SK-N-DZ (cell line): ENCODE results near the gene EPS8L3. TPM values are rescaled to one million over a fixed set of nuclear protein-coding genes. Genes with fewer than 3 reads are reported as not detected.
"Not testable (repeated sequence)": the region's sequence is repeated elsewhere in the genome, so short reads cannot be mapped to it uniquely, and the experiment has no call there.

Source experiments
- DNase-seq: peaks from one replicate; pipeline ENCODE4 v3.0.0-alpha.2; 2015; ENCODE audit warnings: low spot score
- polyA plus RNA-seq, 2 experiments: library from polyadenylated mRNA; depleted of rRNA; stranded (reverse); fragments of >200 nt; gene quantifications; 2 replicates each; pipeline ENCODE4 v1.2.3, GENCODE V29; 2014

The EPS8L3 gene, protein sequence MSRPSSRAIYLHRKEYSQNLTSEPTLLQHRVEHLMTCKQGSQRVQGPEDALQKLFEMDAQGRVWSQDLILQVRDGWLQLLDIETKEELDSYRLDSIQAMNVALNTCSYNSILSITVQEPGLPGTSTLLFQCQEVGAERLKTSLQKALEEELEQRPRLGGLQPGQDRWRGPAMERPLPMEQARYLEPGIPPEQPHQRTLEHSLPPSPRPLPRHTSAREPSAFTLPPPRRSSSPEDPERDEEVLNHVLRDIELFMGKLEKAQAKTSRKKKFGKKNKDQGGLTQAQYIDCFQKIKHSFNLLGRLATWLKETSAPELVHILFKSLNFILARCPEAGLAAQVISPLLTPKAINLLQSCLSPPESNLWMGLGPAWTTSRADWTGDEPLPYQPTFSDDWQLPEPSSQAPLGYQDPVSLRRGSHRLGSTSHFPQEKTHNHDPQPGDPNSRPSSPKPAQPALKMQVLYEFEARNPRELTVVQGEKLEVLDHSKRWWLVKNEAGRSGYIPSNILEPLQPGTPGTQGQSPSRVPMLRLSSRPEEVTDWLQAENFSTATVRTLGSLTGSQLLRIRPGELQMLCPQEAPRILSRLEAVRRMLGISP
- 0.63 and 1.2 TPM in 2 replicates for polyA plus RNA-seq (2014; cell fraction: cytosol; rRNA removed)
- 0.64 and 21.2 TPM in 2 replicates for polyA plus RNA-seq (2014; cell fraction: nucleus; rRNA removed)

DNA sequence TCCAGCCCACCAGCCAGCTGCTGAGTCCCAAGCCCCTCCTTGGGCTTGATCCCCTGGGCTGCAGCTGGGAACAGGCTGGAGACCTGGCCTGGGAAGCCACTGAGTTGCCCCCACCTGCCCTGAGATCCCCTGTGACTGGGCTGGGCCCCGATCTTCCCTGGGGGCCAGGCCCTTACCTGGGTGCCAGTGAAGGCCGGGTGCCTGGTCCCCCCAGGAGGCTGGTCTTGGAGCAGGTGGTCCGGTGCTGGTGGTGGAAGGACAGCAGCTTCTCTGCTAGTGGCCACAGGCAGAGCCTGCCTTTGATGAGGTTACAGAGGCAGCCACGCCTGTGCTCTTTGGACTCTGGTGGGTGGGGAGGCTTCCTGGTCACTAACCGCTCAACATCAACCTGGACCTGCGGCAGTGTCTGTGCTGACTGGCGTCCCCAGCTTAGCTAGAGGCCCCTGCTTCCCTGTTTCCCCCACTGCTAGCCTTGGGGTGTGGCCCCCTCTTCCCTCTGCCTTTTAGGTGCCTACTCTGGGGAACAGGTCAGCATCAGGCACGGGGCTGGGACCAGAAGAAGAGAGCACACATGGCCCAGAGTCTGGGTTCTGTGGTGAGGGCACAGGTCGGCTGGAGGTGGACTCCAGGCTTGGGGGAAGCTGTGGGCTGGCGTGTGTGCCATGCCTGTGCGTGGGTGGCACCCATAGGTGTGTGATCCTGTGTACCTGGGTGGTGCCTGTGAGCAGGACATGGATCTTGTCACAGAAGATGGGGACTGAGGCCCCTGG is at the start of gene EPS8L3:
Gene EPS8L3 (minus strand): TSS at position 278 of the 770 bp plus-strand sequence. CDS start 2,174 bp downstream, outside the sequence.
- no peak for DNase-seq

DNA sequence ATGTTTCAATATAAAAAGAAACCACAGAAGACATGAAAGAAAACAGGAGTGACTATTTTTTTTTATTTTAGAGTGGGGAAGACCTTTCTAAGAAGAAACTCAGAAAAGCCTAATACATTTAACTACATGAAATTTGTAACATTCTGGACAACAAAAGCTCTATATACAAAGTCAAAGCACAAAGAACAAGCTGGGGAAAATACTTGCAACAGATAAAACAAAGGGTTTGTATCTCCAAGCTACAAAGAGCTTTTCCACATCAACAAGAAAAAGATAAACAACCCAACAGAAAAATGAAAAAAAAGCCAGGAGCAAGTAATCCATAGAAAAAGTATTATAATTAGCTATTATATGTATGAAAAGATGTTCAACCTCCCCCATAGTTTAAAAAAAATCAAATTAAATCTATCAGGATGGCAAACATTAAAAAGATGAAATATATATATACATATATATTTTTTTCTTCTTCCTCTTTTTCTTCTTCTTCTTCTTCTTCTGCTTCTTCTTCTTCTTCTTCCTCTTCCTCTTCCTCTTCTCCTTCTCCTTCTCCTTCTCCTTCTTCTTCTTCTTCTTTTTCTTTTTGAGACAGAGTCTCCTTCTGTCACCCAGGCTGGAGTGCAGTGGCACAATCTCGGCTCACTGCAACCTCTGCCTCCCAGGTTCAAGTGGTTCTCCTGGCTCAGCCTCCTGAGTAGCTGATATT is 49.1 kb upstream of the EPS8L3 start:
- no peak for DNase-seq

DNA sequence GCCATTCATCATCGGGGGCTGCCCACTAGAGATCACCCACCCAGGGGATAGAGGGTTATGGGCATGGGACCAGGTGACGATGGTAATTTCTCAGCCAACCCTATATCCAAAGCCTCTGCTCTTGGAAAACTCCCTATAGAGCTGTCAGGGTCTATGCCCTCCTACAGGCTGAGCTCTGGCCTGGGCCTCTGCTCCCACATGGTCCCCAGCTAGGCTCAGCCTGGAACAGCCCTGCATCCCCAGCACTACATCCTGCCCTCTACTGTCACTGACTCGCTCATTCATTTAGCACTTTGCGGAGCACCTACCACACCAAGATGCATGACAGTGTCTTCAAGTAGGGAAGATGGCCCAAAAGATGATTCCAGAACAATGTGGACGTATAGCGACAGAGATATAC is 45.0 kb upstream of the EPS8L3 start:
- no peak for DNase-seq

DNA sequence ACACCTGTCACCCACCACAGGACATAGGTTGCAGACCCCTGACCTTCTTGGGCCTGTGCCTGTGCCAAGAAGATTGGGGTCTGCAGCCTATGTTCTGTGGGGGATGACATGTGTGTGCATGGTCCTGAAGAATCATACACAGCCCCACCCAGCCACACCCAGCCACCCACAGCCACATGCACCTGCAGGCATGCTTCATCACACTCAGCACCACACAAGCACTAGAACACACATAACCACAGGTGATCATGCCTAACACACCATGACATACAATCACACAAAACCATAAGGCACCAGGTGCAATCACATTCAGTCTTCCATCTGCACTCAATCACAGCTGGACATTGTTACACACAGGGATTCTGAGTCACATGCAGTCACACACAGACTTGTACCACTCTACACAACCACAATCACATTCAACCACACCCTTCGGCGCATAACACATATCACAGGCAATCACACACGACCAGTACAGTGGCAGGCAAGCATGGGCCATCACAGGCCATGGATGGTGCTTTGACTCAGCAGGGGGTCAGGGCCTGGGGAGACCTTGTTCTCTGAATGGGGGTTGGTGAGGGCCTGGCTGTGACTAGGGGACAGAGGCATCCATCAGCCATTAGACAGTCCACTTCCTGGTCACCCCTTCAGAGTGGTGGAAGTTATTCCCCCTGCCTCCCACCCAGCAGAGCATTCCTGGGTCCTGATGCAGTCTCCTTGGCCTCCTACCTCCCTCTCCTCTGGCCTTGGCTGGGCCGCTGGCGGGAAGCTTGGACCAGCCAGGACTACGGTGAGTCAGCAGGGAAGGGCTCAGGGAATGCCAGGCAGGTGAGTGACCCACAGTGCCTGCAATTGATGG is 44.3 kb upstream of the EPS8L3 start:
- DNase-seq = no peak

DNA sequence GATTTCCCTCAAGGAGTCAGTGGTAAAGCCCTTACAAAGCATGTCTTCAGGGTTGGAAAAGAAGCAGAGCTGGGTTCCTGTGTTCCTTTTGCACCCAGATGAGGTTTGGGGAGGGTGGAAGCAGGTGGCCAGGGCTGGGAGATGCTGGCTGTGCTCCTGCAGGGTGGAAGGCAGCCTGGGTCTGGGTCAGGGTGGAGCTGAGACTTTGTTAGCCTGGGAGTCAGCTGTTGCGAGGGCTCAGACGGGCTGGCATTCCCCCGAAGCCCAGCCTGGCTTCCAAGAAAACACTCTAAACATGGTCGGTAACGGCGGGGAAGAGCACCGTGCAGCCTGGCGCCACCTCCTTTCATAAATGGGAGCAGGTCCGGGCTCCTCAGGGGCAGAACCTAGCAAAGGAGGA is 43.7 kb upstream of the EPS8L3 start:
- DNase-seq = no peak

DNA sequence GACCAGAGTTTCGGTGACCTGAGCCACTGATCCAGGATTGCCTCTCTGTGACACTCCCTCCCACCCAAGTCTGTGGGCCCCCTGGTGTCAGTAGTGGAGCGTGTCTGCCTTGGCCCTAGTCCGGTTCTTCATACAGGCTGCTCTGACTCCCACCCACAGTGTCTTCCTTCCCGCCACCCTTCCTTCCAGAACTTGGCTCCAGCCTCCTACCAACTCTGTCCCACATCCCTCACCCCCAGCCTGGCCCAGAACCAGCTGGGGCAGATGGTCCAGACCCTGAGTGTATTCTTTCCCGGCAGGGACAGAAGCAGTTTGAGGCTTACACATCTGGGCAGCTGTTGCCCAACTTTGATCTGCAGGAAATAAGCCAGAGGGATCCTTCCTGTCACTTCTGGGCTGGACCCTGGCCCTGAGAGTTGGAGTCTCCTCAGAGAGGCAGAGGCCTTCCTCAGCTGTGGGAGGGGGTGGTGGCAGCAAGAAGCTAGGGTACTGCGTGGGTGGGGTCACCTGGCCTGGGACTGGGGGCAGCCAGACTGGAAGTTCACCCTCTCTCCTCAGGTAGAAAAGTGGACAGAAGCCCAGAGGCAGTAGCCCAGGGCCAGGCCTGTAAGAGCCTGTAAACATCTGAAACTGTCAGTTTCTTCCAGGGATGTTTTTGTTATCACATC is 43.1 kb upstream of the EPS8L3 start:
- no peak for DNase-seq

DNA sequence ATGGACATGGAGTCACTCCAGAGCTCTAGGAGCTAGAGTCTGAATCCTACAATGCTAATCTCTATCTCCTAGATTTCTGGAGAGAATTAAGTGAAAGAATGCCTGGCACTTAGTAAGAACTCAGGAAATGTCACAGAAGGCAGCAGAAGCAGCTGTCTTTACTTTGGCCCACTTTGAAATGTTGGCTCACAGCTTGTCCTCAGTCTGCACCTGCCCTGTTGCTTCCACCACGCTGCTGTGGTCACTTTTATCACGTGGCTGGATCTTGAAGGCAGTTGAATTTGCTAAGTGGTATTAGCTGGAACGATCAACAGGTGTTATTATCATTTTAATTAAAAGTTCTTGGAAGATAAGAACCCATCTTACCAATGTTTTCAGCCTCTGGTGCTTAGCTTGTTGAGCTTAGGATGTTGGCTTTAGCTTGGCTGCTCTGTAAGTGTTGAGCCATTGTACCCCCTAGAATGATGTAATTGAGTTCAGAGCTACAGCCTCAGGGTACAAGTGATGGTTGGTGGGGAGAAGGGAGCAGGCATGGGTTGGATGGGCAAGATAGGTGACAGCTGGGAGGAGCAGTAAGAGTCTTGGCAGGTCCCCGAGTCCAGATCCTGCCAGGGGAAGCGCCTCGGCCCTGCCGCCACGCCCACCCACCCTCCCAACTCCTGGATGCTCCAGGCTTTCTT is 41.9 kb upstream of the EPS8L3 start:
- no peak for DNase-seq

DNA sequence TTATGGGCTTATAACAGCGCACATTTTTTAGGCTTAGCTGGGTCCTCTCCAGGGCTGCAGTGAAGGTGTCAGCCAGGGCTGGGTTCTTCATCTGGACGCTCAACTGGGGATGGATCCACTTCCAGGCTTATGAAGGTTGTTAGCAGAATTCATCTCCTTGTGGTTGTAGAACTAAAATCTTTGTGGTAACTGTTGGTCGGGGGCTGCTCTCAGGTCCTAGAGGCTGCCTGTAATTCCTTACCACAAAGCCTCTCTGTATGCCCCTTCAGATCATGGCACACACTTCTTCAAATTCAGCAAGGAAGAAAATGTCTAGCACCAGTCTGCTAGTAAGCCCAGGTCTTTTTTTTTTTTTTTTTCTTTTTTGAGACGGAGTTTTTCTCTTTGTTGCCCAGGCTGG is 40.9 kb upstream of the EPS8L3 start:
- no peak for DNase-seq

DNA sequence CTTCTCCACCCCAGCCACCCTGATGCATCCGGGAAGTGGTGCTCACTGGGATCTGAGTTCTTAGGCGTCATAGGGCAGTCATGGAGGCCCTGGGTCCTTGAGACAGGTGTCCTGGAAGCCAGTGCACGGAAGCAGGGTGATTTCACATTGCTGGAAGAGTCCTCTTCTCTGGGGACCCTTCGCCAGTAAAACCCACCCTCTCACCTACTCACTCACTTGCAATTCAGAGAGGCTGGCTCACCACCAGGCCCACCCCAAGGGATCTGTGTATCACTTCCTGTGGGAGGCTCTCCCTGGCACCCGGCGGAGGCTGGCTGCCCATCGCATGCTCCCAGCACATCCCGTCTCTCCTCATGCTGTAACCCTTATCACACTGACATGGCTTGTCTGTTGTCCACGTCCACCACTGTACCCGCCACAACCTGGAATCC is 40.2 kb upstream of the EPS8L3 start:
- no peak for DNase-seq

DNA sequence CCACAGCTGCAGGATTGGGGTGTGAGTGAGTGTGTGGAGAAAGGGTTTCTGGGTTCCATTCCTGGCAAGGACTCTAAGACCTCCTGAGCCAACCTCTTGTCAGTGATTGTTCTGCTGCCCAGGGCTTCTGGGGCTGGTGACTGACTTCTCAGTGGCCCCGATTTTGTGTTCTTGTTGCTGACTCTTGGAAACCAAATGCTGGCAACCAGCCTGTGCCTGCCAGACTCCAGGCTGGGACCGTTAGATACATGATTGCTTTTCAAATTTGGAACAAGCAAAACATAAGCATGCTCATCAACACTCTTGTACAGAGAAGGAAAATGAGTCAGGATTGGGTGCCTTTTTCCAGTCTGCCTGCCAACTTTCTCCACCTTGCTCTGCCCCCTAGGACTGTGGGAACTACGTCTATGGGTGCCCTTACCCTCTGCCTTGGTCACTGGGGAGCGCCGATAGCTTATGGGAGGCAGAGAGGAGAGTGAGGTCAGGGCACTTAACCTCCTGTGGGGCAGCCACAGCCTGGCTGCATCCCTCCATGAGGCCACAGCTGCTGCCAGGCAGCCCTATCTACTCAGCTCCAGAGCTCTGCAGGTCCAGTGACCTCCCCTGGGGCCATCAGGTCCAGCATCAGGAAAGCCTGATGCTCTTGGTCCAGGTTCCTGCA is 39.3 kb upstream of the EPS8L3 start:
- DNase-seq = no peak

DNA sequence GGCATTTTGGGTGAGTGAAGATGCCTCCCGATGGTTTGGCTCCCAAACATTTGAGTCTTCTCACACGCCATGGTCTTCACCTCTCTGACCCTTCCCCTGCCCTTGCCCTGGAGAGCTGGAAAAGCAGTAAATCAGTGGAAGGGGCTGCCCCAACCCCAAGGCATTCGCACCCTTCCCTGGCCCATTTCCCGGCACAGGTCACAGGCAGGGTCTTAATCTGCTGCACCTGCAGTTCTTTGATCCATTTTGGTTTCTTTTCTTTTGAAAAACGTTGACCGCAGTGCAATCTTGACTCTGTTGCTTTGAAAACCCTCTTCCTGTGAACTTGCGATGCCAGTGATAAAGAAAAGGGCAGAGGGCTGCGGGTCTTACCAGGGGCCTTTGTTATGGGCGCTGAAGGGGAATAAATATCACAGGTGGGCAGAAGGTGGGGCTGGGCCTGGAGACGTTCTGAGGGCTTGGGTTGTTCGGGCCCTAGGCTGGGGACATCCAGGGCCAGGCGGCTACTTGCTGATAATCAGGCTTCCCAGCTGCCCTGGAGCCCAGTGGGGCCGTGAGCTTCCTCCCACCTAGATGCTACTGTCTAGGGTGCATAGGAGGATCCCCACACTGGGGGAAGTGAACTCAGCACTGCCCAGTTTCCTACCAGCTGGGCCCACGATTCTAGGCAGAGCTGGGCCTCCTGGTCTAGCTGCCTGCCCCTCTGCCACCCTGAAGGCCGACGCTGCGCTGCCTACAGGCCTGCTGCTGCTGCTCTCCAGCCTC is 38.6 kb upstream of the EPS8L3 start:
- DNase-seq = no peak

DNA sequence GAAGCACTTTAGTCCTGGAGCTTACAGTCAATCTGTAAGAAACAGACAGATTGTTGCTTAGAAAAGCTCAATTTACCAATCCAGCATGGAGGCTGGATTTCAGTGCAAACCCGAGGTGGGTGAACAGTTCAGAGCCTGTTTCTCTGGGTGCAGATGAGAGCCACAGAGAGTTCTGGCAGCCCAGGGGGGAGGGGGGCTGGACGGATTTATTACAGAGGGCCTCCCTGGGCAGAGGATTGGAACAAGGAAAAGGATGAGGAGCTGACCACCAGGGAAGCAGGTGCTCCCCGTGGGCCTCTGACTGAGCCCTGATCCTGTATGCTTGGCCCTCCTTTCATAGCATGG is 38.0 kb upstream of the EPS8L3 start:
- no peak for DNase-seq

DNA sequence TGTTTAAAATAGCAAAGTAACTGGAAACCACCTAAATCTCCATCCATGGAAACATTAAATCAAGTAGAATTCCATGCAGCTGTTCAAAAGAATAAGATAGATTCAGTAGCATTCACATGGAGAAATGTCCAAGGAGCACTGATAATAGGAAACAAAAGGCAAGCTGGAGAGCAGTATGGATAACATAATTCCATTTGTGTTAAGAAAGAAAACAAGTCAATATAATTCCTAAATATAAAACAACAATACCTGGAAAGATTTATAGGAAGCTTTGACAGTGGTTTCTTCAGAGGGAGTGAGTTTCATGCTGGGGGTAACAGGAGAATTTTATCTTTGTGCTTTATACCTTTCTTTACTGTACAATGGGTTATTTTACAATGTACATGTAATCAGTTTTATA is 36.6 kb upstream of the EPS8L3 start:
- DNase-seq = no peak

DNA sequence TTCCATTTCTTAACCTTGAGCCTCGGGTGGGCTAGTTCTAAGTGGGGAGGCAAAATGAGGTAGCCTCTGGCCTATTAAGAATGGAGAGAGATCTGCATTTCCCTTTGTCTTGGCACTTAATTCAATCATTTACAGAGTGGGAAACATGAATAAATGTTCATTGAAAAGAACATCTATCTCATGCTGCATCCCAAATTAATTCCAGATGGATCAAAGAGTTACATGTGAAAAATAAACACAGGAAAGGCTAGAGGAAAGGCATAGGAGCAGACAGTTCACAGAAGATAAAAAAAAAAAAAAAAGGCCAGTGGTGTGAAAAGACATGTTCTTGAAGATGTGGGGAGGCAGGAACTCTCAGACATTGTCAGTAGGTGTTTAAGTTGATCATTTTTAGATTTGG is 35.7 kb upstream of the EPS8L3 start:
- DNase-seq = no peak

DNA sequence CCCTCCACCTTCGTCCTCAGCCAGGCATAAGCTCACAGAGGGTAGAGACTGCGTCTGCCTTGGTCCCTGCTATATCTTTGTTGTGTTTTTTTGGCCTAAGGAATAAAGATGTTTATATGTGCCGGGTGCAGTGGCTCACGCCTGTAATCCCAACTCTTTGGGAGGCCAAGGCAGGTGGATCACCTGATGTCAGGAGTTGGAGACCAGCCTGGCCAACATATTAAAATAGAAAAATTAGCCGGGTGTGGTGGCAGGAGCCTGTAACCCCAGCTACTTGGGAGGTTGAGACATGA is 33.5 kb upstream of the EPS8L3 start:
- not testable (repeated sequence) for DNase-seq

DNA sequence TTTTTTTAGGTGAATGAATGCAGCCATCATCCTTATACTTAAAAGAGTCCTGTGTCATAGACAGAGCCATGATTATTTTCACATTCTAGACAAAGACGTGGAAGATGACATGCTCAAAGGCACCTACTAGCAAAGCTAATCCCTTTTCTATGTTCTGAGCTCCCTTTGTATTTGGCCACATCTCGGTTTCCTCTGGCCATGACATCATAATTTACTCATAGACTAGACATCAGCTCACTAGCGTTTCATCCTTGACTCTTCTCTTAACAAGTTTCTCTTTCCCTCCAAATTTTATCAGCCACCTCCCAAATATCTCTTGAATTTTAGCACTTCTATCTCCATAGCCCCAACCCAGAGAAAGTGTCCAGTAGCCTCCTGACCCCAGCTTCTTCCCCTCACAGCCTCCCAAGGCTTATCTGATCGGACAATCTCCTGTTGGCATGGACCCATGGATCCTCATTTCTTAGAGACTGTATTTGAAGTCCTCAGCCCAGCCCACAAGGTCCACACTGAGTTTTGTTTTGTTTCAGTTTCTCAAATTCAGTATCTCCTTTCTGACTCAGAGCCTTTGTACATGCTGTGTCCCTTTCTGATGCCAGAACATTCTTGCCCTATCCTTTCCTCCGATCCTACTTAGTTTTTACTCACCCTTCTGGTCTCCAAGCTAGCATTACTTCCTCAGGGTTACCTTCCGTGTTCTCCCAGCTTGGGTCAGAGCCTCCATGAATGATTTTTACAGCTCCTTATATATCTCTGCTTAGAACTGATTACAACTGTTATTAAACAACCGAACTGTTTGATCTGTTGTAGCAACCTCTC is 33.0 kb upstream of the EPS8L3 start:
- DNase-seq = no peak

DNA sequence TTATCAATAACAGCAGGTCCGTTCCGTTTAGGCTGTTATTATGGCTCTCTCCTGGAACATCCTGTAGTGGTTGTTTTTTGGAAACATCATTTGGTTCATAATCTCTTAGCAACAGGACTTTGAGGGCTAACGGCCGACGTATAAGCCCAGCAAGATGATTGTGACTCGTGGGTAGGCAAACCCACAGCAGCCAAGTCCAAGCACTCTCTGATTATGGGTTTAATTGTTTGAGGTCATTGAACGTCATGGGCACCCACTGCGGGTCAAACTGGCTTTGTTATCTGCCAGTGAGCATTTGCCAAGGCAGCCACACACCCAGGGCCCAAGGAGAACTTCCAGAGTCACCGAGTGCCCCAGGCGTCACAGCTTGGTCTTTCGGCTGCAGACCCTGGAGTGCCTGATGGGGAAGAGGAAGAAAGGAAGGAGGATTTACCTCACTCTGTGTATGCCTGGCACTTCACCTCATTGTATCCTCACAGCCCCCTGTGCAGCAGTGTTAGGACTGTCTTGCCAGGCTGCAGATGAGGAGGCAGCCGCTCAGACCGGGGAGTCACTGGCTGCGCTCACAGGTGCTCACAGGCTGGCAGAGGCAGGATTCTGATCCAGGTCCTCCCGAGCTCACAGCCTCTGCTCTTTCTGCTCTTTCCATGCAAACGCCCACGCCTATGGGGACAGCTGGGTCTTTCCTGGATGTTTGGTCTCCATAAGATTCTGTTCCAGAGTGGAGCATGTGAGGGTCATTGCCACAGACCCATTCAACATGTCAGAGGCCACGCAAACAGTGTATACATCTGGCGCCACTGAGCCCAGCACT is 30.8 kb upstream of the EPS8L3 start:
- DNase-seq = no peak
